WERI-Rb-1 (cell line): Measurements from ENCODE around the gene CD276.

Experiments used
- DNase-seq: peaks from one replicate; pipeline ENCODE4 v3.0.0-alpha.2; 2020
- H3K27ac ChIP-seq: fragments of 250-450 bp; sonication (Bioruptor Pico); 2 replicates; pipeline ENCODE4 v1.5.1; 2020; ENCODE audit warnings: mild to moderate bottlenecking, moderate library complexity
- H3K27me3 ChIP-seq: fragments of 250-450 bp; sonication (Bioruptor Pico); 2 replicates; pipeline ENCODE4 v1.5.1; 2021; ENCODE audit warnings: mild to moderate bottlenecking, low read depth, moderate library complexity; ENCODE audit not compliant: insufficient read depth, severe bottlenecking
- H3K36me3 ChIP-seq: fragments of 250-450 bp; sonication (Bioruptor Pico); 2 replicates; pipeline ENCODE4 v1.5.1; 2020; ENCODE audit warnings: mild to moderate bottlenecking, moderate library complexity
- H3K4me3 ChIP-seq: 2 replicates; pipeline ENCODE4 v1.5.1; 2011; ENCODE audit warnings: low read depth, mild to moderate bottlenecking, control low read depth, low read length
- H3K9me3 ChIP-seq: fragments of 250-450 bp; sonication (Bioruptor Pico); 2 replicates; pipeline ENCODE4 v1.5.1; 2021; ENCODE audit warnings: mild to moderate bottlenecking, moderate library complexity; ENCODE audit not compliant: severe bottlenecking
- TF ChIP-seq, protein P1 (sequence below): IDR thresholded peaks from 2 replicates; pipeline ENCODE4 v1.5.1; 2011; ENCODE audit warnings: low read depth, mild to moderate bottlenecking, control low read depth, inconsistent platforms, low read length

Gene CD276

DNA sequence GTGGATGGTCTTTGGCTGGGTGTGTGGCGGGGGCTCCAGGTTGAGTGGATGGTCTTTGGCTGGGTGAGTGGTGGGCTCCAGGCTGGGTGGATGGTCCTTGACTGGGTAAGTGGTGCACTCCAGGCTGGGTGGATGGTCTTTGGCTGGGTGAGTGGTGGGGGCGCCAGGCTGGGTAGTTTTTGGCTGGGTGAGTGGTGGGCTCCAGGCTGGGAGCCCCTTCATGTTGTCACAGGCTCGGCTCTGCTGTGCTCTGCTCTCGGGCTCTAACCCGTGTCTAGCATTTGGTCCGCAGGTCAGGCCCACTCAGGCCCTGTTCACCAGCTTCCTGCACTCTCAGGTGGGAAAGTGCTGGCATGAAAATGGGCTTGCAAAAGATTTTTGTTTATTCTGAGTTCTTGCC is 25.1 kb downstream of the CD276 start:
- H3K9me3 ChIP-seq: no peaks in the 10 kb centered on the region
- H3K4me3 ChIP-seq: no peak overlapping the region

DNA sequence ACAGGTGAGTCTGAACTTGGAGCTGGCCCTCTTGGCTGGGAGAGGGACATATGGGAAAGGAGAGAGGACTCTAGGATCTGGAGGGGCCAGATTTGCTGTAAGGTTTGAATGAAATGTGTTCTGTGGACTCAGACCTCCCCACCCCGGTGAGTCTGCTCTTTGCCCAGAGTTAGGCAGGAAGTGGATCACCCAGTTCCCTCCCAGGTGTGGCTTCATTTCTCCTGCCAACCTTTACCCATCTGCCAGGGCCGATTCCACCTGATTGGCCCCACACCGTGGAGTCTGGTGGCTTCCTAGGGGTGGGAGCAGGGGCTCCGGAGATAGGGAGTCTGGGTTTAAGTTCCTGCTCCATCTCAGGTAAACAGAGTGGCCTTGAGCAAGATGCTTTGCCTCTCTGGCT is 25.5 kb downstream of the CD276 start:
- Histone ChIP-seq H3K9me3 (no peaks in the 10 kb centered on the region), H3K27ac (no peak overlapping the region), H3K4me3 (no peak overlapping the region), H3K27me3 (no peaks in the 10 kb centered on the region), H3K36me3 (peaks cover 78% of the 10 kb centered on the region)
- no peak for DNase-seq
- TF ChIP-seq, protein P1, sequence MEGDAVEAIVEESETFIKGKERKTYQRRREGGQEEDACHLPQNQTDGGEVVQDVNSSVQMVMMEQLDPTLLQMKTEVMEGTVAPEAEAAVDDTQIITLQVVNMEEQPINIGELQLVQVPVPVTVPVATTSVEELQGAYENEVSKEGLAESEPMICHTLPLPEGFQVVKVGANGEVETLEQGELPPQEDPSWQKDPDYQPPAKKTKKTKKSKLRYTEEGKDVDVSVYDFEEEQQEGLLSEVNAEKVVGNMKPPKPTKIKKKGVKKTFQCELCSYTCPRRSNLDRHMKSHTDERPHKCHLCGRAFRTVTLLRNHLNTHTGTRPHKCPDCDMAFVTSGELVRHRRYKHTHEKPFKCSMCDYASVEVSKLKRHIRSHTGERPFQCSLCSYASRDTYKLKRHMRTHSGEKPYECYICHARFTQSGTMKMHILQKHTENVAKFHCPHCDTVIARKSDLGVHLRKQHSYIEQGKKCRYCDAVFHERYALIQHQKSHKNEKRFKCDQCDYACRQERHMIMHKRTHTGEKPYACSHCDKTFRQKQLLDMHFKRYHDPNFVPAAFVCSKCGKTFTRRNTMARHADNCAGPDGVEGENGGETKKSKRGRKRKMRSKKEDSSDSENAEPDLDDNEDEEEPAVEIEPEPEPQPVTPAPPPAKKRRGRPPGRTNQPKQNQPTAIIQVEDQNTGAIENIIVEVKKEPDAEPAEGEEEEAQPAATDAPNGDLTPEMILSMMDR: no peak

More for the DNA sequence above, 25.1 kb downstream of the CD276 start:
- no peak for DNase-seq
- no peak overlapping the region for H3K27ac ChIP-seq
- TF ChIP-seq, protein P1: no peak
- H3K27me3 ChIP-seq: no peaks in the 10 kb centered on the region
- peaks cover 77% of the 10 kb centered on the region for H3K36me3 ChIP-seq

DNA sequence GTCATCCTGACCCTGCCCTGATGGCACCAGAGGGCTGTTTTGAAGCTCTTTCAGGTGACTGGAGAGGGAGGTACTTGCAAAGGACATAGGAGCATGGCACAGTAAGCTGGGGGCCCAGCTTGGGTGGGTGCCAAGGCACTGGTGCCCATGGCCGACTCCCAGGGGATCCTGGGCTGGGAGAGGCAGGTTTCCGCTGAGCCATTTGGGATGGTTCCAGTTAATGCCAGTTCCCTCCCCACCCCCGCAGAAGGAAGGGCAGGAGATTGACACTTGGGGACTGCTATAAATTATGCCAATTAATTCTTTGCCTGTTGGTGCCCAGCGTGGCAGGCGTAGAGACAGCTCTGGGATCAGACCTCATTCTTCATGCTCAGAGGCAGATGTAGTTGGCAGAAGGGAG is 26.1 kb downstream of the CD276 start:
- H3K27me3 ChIP-seq: no peaks in the 10 kb centered on the region
- peaks cover 73% of the 10 kb centered on the region for H3K36me3 ChIP-seq
- TF ChIP-seq, protein P1: no peak
- no peak overlapping the region for H3K4me3 ChIP-seq
- no peak overlapping the region for H3K27ac ChIP-seq
- no peak for DNase-seq
- H3K9me3 ChIP-seq: no peaks in the 10 kb centered on the region

DNA sequence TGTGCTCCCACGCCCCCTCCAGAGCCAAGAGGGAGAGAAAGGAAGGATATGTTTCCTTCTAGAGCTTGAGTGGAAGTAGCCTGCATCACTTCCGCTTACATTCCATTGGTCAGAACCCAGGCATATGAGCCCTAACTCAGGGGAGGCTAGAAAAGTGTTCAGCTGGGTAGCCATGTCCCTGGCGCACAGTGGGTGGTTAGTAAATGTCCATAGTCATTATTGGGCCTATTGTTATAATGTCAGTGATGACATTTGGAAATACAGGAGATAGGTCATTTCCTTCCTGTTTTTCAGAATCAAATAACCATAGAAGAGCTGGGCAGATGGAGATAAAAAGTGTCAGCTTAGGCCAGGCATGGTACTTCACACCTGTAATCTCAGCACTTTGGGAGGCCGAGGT is 27.3 kb downstream of the CD276 start:
- H3K36me3 ChIP-seq: peaks cover 61% of the 10 kb centered on the region
- H3K27ac ChIP-seq: no peak overlapping the region
- H3K9me3 ChIP-seq: no peaks in the 10 kb centered on the region
- no peaks in the 10 kb centered on the region for H3K27me3 ChIP-seq
- TF ChIP-seq, protein P1: no peak
- no peak overlapping the region for H3K4me3 ChIP-seq
- DNase-seq: no peak

DNA sequence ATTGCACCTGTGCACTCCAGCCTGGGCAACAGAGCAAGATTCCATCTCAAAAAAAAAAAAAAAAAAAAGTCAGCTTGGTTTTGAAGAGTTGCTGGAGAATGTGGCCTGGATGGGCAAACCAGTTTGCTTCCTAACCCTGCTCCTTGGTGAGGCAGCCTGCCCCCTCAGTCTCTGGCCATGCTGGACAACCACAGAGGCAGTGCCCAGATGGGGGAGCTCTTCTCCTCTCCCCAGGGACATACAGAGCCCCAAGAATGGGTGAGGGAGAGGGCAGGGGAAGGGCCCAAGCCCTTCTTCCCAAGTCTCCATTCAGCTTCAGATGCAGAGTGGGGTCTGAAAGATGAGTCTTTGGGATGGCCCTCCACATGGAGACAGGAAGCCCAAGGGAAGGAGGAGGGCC is 27.9 kb downstream of the CD276 start:
- Histone ChIP-seq H3K27me3 (no peaks in the 10 kb centered on the region), H3K9me3 (no peaks in the 10 kb centered on the region), H3K4me3 (no peak overlapping the region), H3K27ac (no peak overlapping the region), H3K36me3 (peaks cover 55% of the 10 kb centered on the region)
- peak; percentile 58 for DNase-seq
- TF ChIP-seq, protein P1: peak; percentile 64

DNA sequence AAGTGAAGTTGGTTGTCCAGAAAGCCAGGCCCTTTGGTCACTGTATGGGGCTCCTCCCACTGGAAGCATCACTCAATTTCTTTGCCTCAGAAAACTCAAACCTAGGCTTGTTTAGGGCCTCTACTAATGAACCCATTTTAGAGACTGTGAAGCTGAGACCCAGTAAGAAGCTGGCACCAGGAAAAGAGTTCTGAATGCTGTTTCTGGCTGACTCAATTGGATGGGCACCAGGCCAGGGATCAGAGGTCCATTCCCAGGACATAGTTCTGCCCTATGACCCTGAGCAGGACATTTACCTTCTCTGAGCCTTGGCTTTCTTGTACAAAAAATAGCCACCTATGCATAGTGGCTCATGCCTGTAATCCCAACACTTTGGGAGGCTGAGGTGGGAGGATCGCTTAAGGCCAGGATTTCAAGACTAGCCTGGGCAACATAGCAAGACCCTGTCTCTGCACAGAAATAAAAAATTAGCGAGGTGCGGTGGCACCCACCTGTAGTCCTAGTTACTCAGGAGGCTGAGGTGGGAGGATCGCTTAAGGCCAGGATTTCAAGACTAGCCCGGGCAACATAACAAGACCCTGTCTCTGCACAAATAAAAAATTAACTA is 30.6 kb downstream of the CD276 start:
- DNase-seq: no peak
- Histone ChIP-seq H3K9me3 (no peaks in the 10 kb centered on the region), H3K27me3 (no peaks in the 10 kb centered on the region), H3K4me3 (no peak overlapping the region), H3K36me3 (peaks cover 31% of the 10 kb centered on the region), H3K27ac (no peak overlapping the region)
- TF ChIP-seq, protein P1: no peak
